Mammary epithelial cell (primary cell): Measurements from ENCODE around the gene PCAT7.

Source experiments
- CTCF ChIP-seq, 2 donors: IDR thresholded peaks in 1 of 2; conservative IDR thresholded peaks in 1 of 2; 2 replicates each; pipeline ENCODE4 v1.5.1; 2011 to 2012; ENCODE audit warnings: inconsistent platforms in 2 of 2, low read length in 2 of 2, mild to moderate bottlenecking in 2 of 2, control low read depth in 1 of 2, low read depth in 1 of 2; ENCODE audit not compliant: insufficient read depth in 1 of 2; ENCODE audit errors: extremely low read depth in 1 of 2
- EZH2 ChIP-seq: IDR thresholded peaks from 2 replicates; pipeline ENCODE4 v1.6.1; 2012; ENCODE audit warnings: low read length, inconsistent platforms, borderline replicate concordance

GRCh38 chr9:94560237-94560636 lies 5.4 kb downstream of the PCAT7 start:
- TF ChIP-seq CTCF (conservative IDR thresholded peaks at IDR 0.05 in 1 of 2, IDR thresholded peaks at IDR 0.05 in 1 of 2; ENCODE audit: extremely low read depth in 1 of 2, insufficient read depth in 1 of 2, low read depth in 1 of 2, low read length in 2 of 2) (no peak), EZH2 (no peak)
